ENCODE data around the gene REV3L.
"Not testable (repeated sequence)": the region's sequence is repeated elsewhere in the genome, so short reads cannot be mapped to it uniquely, and the experiment has no call there.

Gene REV3L

GRCh38 chr6:111499269-111499793, 16.3 kb upstream of the REV3L start:
- DNase-seq (ENCODE audit: low read depth in 2 of 2), result no peak

- DNase-seq (ENCODE audit: low read depth in 2 of 2), result no peak
Observed at GRCh38 chr6:111494951-111495635, 12.1 kb upstream of the REV3L start.

- no peak for DNase-seq (ENCODE audit: low read depth in 2 of 2)
Observed at GRCh38 chr6:111492499-111492898, 9.5 kb upstream of the REV3L start.

- no peak for DNase-seq (ENCODE audit: low read depth in 2 of 2)
Observed at GRCh38 chr6:111490067-111490466, 7.0 kb upstream of the REV3L start.

- DNase-seq (ENCODE audit: low read depth in 2 of 2), result no peak
Observed at GRCh38 chr6:111487661-111488060, 4.6 kb upstream of the REV3L start.

- no peak for DNase-seq (ENCODE audit: low read depth in 2 of 2)
Observed at GRCh38 chr6:111486921-111487320, 3.9 kb upstream of the REV3L start.

GRCh38 chr6:111486475-111486874, 3.5 kb upstream of the REV3L start:
- no peak for DNase-seq (ENCODE audit: low read depth in 2 of 2)

GRCh38 chr6:111485342-111485741, 2.3 kb upstream of the REV3L start:
- DNase-seq (ENCODE audit: low read depth in 2 of 2), result no peak

GRCh38 chr6:111484633-111484930, 1.6 kb upstream of the REV3L start:
- DNase-seq (ENCODE audit: low read depth in 2 of 2), result no peak

- DNase-seq (ENCODE audit: low read depth in 2 of 2), result peak; percentile 32 to 68
Observed at GRCh38 chr6:111483736-111484632, 966 bp upstream of the REV3L start.

GRCh38 chr6:111482188-111482958, 645 bp downstream of the REV3L start:
- peak in 1 of 2 donors; percentile 18 for DNase-seq (ENCODE audit: low read depth in 2 of 2)

GRCh38 chr6:111481836-111482187, 1.2 kb downstream of the REV3L start:
- DNase-seq (ENCODE audit: low read depth in 2 of 2), result no peak

- DNase-seq (ENCODE audit: low read depth in 2 of 2), result no peak
Observed at GRCh38 chr6:111480988-111481822, 1.8 kb downstream of the REV3L start.

- no peak for DNase-seq (ENCODE audit: low read depth in 2 of 2)
Observed at GRCh38 chr6:111478749-111479148, 4.3 kb downstream of the REV3L start.

GRCh38 chr6:111478064-111478476, 4.9 kb downstream of the REV3L start:
- no peak for DNase-seq (ENCODE audit: low read depth in 2 of 2)

- DNase-seq (ENCODE audit: low read depth in 2 of 2), result no peak
Observed at GRCh38 chr6:111477481-111477938, 5.5 kb downstream of the REV3L start.

GRCh38 chr6:111476061-111476460, 7.0 kb downstream of the REV3L start:
- DNase-seq (ENCODE audit: low read depth in 2 of 2), result not testable (repeated sequence)

- DNase-seq (ENCODE audit: low read depth in 2 of 2), result no peak
Observed at GRCh38 chr6:111474771-111475170, 8.2 kb downstream of the REV3L start.

- no peak for DNase-seq (ENCODE audit: low read depth in 2 of 2)
Observed at GRCh38 chr6:111474106-111474505, 8.9 kb downstream of the REV3L start.

GRCh38 chr6:111472933-111473435, 10.0 kb downstream of the REV3L start:
- DNase-seq (ENCODE audit: low read depth in 2 of 2), result no peak

GRCh38 chr6:111471958-111472357, 11.1 kb downstream of the REV3L start:
- DNase-seq (ENCODE audit: low read depth in 2 of 2), result no peak

Data from stimulated activated CD4-positive, alpha-beta T cell treated with anti-CD3 and anti-CD28 coated beads, Interleukin-1b, Interleukin-23, amount 100 ng/mL, for 1 hour (primary cell).